ENCODE data around the gene EPB41L2. TPM values are rescaled to one million over a fixed set of nuclear protein-coding genes. Genes with fewer than 3 reads are reported as not detected.

Gene EPB41L2
- total RNA-seq, 1 donor from 2014 or later, result 136 TPM

DNA sequence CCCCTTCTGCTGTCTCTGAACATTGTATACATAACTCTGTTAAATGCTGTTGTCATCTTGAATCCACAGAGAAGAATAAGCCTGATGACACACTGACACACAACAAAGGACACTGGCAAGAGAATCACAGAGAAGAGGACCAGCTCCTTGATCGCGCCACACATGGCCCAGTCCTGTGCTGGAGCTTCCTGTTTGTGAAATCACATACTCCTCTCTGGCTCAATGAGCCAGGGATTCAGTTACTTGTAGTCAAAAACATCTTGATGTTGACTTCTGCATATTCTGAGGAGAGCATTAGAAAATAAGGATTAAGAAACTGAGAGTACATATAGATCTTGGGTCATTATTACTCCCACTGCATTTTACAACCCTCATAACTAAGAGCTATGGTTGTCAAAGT lies 100.1 kb downstream of the EPB41L2 start:
- no peak overlapping the region for H2AFZ ChIP-seq (ENCODE audit: low read depth, low read length)
- Mint-ChIP-seq H3K4me3 (ENCODE audit: unreplicated experiment) (no peak overlapping the region), H3K4me1 (ENCODE audit: low read depth, unreplicated experiment) (peaks cover 35% of the 10 kb centered on the region), H3K36me3 (ENCODE audit: low read depth, unreplicated experiment) (no peaks in the 10 kb centered on the region), H3K9me3 (ENCODE audit: unreplicated experiment) (peaks cover 2% of the 10 kb centered on the region), H3K27ac (ENCODE audit: unreplicated experiment) (no peak overlapping the region), H3K27me3 (ENCODE audit: low read depth, unreplicated experiment) (no peaks in the 10 kb centered on the region)
- H3K27ac ChIP-seq (ENCODE audit: low read depth, low read length), result no peak overlapping the region
- no peaks in the 10 kb centered on the region for H3K36me3 ChIP-seq (ENCODE audit: insufficient read depth, low read length)
- peaks cover 53% of the 10 kb centered on the region for H3K79me2 ChIP-seq (ENCODE audit: insufficient read depth, low read length)
- H3K9me3 ChIP-seq (ENCODE audit: insufficient read depth, low read depth, low read length), result no peaks in the 10 kb centered on the region
- FAIRE-seq (no peak), DNase-seq (ENCODE audit: low read depth) (no peak)
- no peak overlapping the region for H3K4me3 ChIP-seq (ENCODE audit: insufficient read depth, low read depth, low read length)
- no peak overlapping the region for H3K9ac ChIP-seq (ENCODE audit: low read length)
- H4K20me1 ChIP-seq (ENCODE audit: insufficient read depth, low read length), result peaks cover 6% of the 10 kb centered on the region
- peaks cover 11% of the 10 kb centered on the region for H3K4me1 ChIP-seq (ENCODE audit: insufficient read depth, low read length)
- TF ChIP-seq, protein P1, sequence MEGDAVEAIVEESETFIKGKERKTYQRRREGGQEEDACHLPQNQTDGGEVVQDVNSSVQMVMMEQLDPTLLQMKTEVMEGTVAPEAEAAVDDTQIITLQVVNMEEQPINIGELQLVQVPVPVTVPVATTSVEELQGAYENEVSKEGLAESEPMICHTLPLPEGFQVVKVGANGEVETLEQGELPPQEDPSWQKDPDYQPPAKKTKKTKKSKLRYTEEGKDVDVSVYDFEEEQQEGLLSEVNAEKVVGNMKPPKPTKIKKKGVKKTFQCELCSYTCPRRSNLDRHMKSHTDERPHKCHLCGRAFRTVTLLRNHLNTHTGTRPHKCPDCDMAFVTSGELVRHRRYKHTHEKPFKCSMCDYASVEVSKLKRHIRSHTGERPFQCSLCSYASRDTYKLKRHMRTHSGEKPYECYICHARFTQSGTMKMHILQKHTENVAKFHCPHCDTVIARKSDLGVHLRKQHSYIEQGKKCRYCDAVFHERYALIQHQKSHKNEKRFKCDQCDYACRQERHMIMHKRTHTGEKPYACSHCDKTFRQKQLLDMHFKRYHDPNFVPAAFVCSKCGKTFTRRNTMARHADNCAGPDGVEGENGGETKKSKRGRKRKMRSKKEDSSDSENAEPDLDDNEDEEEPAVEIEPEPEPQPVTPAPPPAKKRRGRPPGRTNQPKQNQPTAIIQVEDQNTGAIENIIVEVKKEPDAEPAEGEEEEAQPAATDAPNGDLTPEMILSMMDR (IDR thresholded peaks at IDR 0.05; ENCODE audit: insufficient read depth, low read depth, low read length), result no peak
- no peak for TF ChIP-seq EZH2 (IDR thresholded peaks at IDR 0.05; ENCODE audit: insufficient read depth, low read length)
- H3K4me2 ChIP-seq (ENCODE audit: low read length), result no peak overlapping the region
- H3K27me3 ChIP-seq (ENCODE audit: insufficient read depth, low read length), result no peaks in the 10 kb centered on the region

DNA sequence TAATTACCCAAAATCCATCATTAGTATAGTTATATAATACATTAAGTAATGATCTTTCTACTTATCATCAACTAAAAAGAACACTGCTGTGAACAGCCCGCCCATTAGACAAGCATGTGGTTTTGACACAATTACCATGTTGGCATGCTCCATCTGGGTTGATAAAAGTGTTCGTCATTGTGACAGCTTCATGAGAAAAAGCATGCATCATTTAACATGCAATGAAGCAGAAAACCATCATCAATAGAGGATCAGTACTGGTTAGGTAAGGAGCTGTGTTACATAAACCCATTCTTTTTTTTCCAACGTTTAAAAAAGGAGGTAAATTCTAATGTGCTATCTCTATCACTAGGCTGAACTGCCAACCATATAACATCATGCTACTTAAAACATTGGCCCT lies 101.9 kb downstream of the EPB41L2 start:
- no peak for FAIRE-seq
- Mint-ChIP-seq H3K9me3 (ENCODE audit: unreplicated experiment) (no peaks in the 10 kb centered on the region), H3K27ac (ENCODE audit: unreplicated experiment) (no peak overlapping the region), H3K36me3 (ENCODE audit: low read depth, unreplicated experiment) (peaks cover under 1% of the 10 kb centered on the region), H3K4me1 (ENCODE audit: low read depth, unreplicated experiment) (peaks cover 18% of the 10 kb centered on the region), H3K4me3 (ENCODE audit: unreplicated experiment) (no peak overlapping the region), H3K27me3 (ENCODE audit: low read depth, unreplicated experiment) (no peaks in the 10 kb centered on the region)
- no peaks in the 10 kb centered on the region for H3K9me3 ChIP-seq (ENCODE audit: insufficient read depth, low read depth, low read length)
- no peaks in the 10 kb centered on the region for H4K20me1 ChIP-seq (ENCODE audit: insufficient read depth, low read length)
- no peaks in the 10 kb centered on the region for H3K36me3 ChIP-seq (ENCODE audit: insufficient read depth, low read length)
- TF ChIP-seq, protein P1 (IDR thresholded peaks at IDR 0.05; ENCODE audit: insufficient read depth, low read depth, low read length), result no peak
- TF ChIP-seq EZH2 (IDR thresholded peaks at IDR 0.05; ENCODE audit: insufficient read depth, low read length), result no peak
- H3K27ac ChIP-seq (ENCODE audit: low read depth, low read length), result no peak overlapping the region
- DNase-seq (ENCODE audit: low read depth), result peak; percentile 57
- no peaks in the 10 kb centered on the region for H3K4me1 ChIP-seq (ENCODE audit: insufficient read depth, low read length)
- H3K79me2 ChIP-seq (ENCODE audit: insufficient read depth, low read length), result peaks cover 42% of the 10 kb centered on the region
- H3K9ac ChIP-seq (ENCODE audit: low read length), result no peak overlapping the region
- H3K4me2 ChIP-seq (ENCODE audit: low read length), result no peak overlapping the region
- H3K27me3 ChIP-seq (ENCODE audit: insufficient read depth, low read length), result no peaks in the 10 kb centered on the region
- no peak overlapping the region for H3K4me3 ChIP-seq (ENCODE audit: insufficient read depth, low read depth, low read length)
- H2AFZ ChIP-seq (ENCODE audit: low read depth, low read length), result no peak overlapping the region

DNA sequence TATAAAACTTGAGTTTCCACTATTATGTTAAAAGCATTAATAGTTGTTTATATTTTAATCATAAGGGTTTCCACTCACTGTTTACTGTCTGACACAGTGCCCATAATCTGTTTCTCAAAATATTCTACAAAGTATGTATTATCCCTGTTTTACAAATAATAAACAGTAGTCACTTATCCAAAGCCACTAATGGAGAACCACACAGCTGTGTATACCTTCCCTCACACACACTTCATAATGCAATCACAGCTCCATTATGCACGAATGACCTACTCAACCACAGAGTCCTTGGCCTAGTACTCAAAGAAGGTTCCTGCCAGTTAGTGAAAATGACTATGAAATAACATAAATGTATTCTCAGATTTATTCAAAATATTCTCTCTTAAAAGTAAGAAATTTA lies 103.1 kb downstream of the EPB41L2 start:
- Histone ChIP-seq H3K27me3 (ENCODE audit: insufficient read depth, low read length) (no peaks in the 10 kb centered on the region), H2AFZ (ENCODE audit: low read depth, low read length) (no peak overlapping the region), H3K9ac (ENCODE audit: low read length) (no peak overlapping the region), H3K9me3 (ENCODE audit: insufficient read depth, low read depth, low read length) (no peaks in the 10 kb centered on the region), H3K4me2 (ENCODE audit: low read length) (no peak overlapping the region), H3K79me2 (ENCODE audit: insufficient read depth, low read length) (peaks cover 34% of the 10 kb centered on the region), H3K4me3 (ENCODE audit: insufficient read depth, low read depth, low read length) (no peak overlapping the region), H3K4me1 (ENCODE audit: insufficient read depth, low read length) (no peaks in the 10 kb centered on the region), H3K36me3 (ENCODE audit: insufficient read depth, low read length) (no peaks in the 10 kb centered on the region), H4K20me1 (ENCODE audit: insufficient read depth, low read length) (no peaks in the 10 kb centered on the region), H3K27ac (ENCODE audit: low read depth, low read length) (no peak overlapping the region)
- no peaks in the 10 kb centered on the region for H3K9me3 Mint-ChIP-seq (ENCODE audit: unreplicated experiment)
- no peak for TF ChIP-seq EZH2 (IDR thresholded peaks at IDR 0.05; ENCODE audit: insufficient read depth, low read length)
- H3K4me1 Mint-ChIP-seq (ENCODE audit: low read depth, unreplicated experiment), result peaks cover 15% of the 10 kb centered on the region
- H3K4me3 Mint-ChIP-seq (ENCODE audit: unreplicated experiment), result no peak overlapping the region
- H3K27me3 Mint-ChIP-seq (ENCODE audit: low read depth, unreplicated experiment), result no peaks in the 10 kb centered on the region
- DNase-seq (ENCODE audit: low read depth) (peak; percentile 51), FAIRE-seq (no peak)
- no peak overlapping the region for H3K27ac Mint-ChIP-seq (ENCODE audit: unreplicated experiment)
- peaks cover 8% of the 10 kb centered on the region for H3K36me3 Mint-ChIP-seq (ENCODE audit: low read depth, unreplicated experiment)
